ENCODE measurements around the gene FBXW11.

DNA sequence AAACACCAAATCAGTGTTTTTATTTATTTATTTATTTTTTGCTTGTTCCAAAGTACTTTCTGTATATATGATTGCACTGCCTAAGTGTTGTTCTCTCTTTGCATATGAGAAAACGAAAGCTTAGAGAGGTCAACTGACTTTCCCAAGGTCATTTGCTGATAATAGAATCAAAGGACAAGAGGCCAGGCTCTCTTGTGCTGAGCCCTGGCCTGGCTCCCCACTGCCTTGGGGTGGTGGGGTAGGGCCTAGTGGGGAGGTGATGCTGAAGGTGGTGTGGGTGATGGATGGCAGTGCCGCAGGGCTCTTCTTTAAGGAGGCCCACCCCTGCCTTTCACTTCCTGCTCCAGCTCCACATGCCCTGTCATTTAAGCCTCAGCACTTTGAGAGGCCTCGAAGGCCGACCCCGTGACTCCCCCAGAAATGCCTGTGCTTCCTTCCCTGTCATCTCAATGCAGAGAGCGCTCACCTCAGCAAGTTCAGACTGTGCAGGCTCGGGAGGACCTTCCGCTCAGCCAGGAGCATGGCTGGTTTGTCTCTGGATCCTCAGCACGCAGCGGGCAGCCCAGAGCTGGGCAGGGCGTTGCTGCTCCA lies 161.3 kb downstream of the FBXW11 start:
- TF ChIP-seq POLR2A (IDR thresholded peaks at IDR 0.05), result no peak
- TF ChIP-seq, protein P1, sequence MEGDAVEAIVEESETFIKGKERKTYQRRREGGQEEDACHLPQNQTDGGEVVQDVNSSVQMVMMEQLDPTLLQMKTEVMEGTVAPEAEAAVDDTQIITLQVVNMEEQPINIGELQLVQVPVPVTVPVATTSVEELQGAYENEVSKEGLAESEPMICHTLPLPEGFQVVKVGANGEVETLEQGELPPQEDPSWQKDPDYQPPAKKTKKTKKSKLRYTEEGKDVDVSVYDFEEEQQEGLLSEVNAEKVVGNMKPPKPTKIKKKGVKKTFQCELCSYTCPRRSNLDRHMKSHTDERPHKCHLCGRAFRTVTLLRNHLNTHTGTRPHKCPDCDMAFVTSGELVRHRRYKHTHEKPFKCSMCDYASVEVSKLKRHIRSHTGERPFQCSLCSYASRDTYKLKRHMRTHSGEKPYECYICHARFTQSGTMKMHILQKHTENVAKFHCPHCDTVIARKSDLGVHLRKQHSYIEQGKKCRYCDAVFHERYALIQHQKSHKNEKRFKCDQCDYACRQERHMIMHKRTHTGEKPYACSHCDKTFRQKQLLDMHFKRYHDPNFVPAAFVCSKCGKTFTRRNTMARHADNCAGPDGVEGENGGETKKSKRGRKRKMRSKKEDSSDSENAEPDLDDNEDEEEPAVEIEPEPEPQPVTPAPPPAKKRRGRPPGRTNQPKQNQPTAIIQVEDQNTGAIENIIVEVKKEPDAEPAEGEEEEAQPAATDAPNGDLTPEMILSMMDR (IDR thresholded peaks at IDR 0.05), result no peak
- no peak for TF ChIP-seq EP300 (IDR thresholded peaks at IDR 0.05)
